HG03064 (cell line): ENCODE data around the gene HOXD1.

Experiments
- ATAC-seq: cut with Tn5 transposase; IDR thresholded peaks from one replicate; pipeline ENCODE4 v1.9.1; 2021; ENCODE audit warnings: low read depth; ENCODE audit not compliant: unreplicated experiment

HOXD1 gene

DNA sequence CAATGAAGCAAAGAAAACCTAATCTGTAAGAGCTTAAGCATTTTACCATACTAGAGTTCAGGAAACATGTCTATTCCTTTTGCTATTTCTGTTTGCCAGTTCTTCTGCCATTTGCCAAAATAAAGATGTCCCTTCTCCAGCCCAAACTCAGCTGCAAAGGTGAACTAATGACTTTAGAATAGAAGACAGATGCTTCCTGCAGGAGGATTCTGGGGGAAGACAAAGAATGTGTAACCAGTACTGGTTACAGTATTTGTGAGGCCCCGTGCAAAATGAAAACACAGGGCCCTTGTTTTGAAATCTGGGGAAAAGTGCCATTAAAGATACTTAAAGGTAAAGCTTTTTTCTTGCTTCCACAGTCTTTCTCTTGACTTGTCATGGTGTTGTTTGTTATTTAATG is 46.5 kb downstream of the HOXD1 start:
- ATAC-seq: no peak

GRCh38 chr2:176237456-176237855 is 49.0 kb downstream of the HOXD1 start:
- ATAC-seq: no peak

DNA sequence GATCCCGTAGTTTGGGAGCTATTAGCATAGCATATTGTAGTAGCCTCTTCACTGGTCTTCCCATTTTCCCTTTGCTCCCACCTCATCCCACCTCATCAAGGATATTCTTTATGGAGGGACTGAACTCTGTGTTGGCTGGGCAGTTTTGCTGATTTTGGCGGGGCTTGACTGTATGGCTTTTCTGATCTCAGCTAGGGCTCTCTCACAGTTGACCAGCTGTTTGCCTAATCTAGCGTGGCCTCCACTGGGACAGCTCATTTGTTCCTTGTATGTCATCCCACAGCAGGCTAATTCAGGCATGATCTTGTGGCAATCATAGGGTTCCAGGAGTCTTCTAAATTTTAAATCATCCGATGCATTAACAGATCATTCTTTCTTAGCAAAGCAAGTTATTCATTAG is 50.6 kb downstream of the HOXD1 start:
- no peak for ATAC-seq

GRCh38 chr2:176240301-176240700 is 51.8 kb downstream of the HOXD1 start:
- ATAC-seq: no peak
